AG04449 (cell line): Measurements from ENCODE around the gene MRPL49.

Experiments
- CTCF ChIA-PET: fragments of 350-600 bp; formaldehyde crosslinking; extraction: SDS; loops from one replicate; lab custom pipeline; 2021; ENCODE audit warnings: antibody characterized with exemption; lab: Yijun Ruan, JAX
- POLR2A ChIA-PET: fragments of 400-600, 350-600 bp; formaldehyde crosslinking; extraction: SDS; loops from one replicate; lab custom pipeline; 2020; ENCODE audit warnings: antibody characterized with exemption, inconsistent platforms; lab: Yijun Ruan, JAX
- DNase-seq: peaks from one replicate; pipeline ENCODE4 v3.0.0-alpha.2; 2010; ENCODE audit warnings: low read depth, low spot score
- H3K4me3 ChIP-seq: 2 replicates; pipeline ENCODE4 v1.5.1; 2011; ENCODE audit warnings: low read depth, mild to moderate bottlenecking, control low read depth, low read length
- TF ChIP-seq, protein P1 (sequence below): IDR thresholded peaks from one replicate; pipeline ENCODE4 v1.5.1; 2011; ENCODE audit warnings: mild to moderate bottlenecking, moderate library complexity, low read length, control low read depth, inconsistent platforms; ENCODE audit not compliant: insufficient read depth; ENCODE audit errors: missing control alignments

Gene MRPL49

DNA sequence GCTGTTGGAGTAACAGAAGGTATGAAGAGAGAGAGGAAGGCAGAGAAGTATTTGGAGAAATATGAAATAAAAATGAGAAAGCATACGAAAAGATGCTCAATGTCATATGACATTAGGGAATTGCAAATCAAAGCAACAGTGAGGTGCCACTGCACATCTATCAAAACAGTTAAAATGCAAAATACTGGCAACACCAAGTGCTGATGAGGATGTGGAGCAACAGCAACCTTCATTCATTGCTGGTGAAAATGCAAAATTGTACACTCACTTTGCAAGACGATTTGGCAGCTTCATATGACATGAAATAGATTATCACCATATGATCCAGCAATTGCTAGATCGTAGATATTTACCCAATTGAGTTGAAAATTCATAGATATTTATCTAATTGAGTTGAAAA lies 38.5 kb downstream of the MRPL49 start:
- TF ChIP-seq, protein P1, sequence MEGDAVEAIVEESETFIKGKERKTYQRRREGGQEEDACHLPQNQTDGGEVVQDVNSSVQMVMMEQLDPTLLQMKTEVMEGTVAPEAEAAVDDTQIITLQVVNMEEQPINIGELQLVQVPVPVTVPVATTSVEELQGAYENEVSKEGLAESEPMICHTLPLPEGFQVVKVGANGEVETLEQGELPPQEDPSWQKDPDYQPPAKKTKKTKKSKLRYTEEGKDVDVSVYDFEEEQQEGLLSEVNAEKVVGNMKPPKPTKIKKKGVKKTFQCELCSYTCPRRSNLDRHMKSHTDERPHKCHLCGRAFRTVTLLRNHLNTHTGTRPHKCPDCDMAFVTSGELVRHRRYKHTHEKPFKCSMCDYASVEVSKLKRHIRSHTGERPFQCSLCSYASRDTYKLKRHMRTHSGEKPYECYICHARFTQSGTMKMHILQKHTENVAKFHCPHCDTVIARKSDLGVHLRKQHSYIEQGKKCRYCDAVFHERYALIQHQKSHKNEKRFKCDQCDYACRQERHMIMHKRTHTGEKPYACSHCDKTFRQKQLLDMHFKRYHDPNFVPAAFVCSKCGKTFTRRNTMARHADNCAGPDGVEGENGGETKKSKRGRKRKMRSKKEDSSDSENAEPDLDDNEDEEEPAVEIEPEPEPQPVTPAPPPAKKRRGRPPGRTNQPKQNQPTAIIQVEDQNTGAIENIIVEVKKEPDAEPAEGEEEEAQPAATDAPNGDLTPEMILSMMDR, result no peak
- CTCF ChIA-PET, result interaction anchor here (1.1 kb wide), 1 partner anchor 45 kb away, joined by 3 read pairs; no protein-coding TSS in a partner anchor
- POLR2A ChIA-PET, result no interaction called here
- DNase-seq, result no peak
- H3K4me3 ChIP-seq, result no peak overlapping the region

GRCh38 chr11:65163684-65164083 lies 41.6 kb downstream of the MRPL49 start:
- ChIA-PET POLR2A (no interaction called here), CTCF (interaction anchor here (1.3 kb wide), 1 partner anchor 40 kb away, joined by 4 read pairs; no protein-coding TSS in a partner anchor)
- DNase-seq, result no peak

DNA sequence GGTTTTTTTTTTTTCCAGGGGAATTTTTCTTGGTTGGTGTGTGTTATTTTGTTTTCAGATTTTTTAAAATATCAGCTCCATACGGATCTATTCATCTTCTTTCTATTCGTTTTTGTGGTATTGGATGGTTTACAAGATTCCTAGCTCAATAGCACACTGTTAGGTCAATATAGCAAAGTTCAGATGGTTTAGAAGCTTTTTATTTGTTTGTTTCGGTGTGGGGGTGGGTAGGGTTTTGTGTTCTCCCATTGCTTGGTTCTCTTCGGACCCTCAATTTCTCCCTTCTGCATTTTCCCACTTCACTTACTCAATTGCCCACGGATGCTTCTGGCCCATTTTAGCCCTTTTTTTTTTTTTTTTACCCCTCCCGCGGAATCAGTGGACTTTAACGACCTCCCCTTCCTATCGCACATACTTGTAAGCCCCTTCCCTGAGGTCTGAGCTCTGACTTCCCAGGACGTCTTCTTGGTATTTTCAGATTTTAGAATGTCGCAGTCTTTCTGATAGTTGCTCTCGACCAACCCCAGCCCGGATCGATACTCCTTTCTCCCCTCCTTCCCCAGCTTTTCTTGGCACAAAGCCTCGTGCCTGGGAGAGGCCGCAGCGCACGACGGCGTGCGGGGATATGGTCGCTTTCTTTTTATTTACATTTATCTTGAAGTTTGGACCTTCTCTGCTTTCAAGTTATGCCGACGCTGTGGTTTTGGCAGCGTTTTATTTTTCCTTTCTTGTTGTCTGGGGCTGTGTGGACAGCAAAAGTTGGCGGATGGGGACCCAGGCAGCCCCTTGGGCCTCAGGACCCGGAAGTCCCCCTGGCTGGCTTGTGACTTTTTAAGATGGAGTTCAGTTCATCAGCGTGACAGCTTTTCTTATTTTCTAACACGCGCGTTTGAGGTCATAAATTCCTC lies 43.5 kb downstream of the MRPL49 start:
- H3K4me3 ChIP-seq, result no peak overlapping the region
- CTCF ChIA-PET, result interaction anchor here (0.9 to 1.3 kb wide), 3 partner anchors 9 to 16 kb away, joined by 3 to 4 read pairs (median 3); partner anchors contain the start of gene CAPN1
- no peak for DNase-seq
- TF ChIP-seq, protein P1, result no peak
- POLR2A ChIA-PET, result no interaction called here

More at GRCh38 chr11:65163684-65164083, 41.6 kb downstream of the MRPL49 start:
- H3K4me3 ChIP-seq, result no peak overlapping the region
- TF ChIP-seq, protein P1, result no peak

DNA sequence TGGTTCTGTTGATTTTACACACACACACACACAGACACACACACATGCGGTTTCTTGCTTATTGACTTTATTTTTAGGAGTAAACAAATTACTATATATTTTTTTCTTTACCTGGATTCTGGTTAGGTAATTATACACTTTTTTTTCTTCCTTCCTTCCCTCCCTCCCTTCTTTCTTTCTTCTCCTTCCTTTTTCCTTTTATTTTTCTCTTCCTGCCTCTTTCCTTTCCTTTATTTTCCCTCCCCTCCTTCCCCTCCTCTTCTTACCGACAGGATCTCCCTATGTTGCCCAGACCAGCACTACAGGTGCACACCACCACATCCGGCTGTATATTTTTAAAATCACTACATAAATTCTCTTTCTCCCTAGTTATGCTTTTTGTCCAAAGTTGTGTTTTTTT lies 44.8 kb downstream of the MRPL49 start:
- TF ChIP-seq, protein P1, result no peak
- ChIA-PET POLR2A (no interaction called here), CTCF (no interaction called here)
- DNase-seq, result no peak
- H3K4me3 ChIP-seq, result no peak overlapping the region

GRCh38 chr11:65167656-65168055 lies 45.5 kb downstream of the MRPL49 start:
- CTCF ChIA-PET, result no interaction called here
- H3K4me3 ChIP-seq, result no peak overlapping the region
- no peak for DNase-seq
- POLR2A ChIA-PET, result no interaction called here
- TF ChIP-seq, protein P1, result no peak

GRCh38 chr11:65169164-65169641 lies 47.1 kb downstream of the MRPL49 start:
- CTCF ChIA-PET, result interaction anchor here (0.7 to 1.4 kb wide), 3 partner anchors 10 to 34 kb away, joined by 3 to 4 read pairs (median 3); no protein-coding TSS in a partner anchor
- TF ChIP-seq, protein P1, result no peak
- no peak overlapping the region for H3K4me3 ChIP-seq
- POLR2A ChIA-PET, result interaction anchor here (0.9 to 1.2 kb wide), 2 partner anchors 34 to 47 kb away, joined by 3 to 4 read pairs; partner anchors contain the start of genes FAU and MRPL49
- DNase-seq, result no peak
